Raji (cell line): ENCODE results near the gene CD248.

ENCODE experiments used
- POLR2A ChIP-seq: IDR thresholded peaks from 2 replicates; pipeline ENCODE4 v1.6.1; 2011; ENCODE audit warnings: low read depth, low read length, control low read depth; ENCODE audit not compliant: insufficient read depth

Gene CD248

DNA sequence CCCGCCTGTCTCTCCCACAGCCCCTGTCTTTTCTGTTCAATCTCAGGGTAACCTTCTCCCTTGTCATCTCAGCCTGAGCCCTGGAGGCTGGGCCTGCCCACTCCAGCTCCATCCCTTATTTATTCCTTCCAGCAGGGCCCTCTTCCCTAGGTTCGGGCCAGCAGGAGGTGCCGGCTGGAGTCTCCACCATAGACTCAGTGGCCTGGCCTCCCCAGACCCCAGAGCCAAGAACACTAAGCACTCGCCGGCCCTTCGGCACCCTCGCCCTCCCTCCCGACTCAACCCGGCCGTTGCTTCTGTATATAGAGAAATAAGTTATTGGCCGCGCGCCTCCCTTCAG, 49.8 kb downstream of the CD248 start:
- TF ChIP-seq POLR2A, result no peak

DNA sequence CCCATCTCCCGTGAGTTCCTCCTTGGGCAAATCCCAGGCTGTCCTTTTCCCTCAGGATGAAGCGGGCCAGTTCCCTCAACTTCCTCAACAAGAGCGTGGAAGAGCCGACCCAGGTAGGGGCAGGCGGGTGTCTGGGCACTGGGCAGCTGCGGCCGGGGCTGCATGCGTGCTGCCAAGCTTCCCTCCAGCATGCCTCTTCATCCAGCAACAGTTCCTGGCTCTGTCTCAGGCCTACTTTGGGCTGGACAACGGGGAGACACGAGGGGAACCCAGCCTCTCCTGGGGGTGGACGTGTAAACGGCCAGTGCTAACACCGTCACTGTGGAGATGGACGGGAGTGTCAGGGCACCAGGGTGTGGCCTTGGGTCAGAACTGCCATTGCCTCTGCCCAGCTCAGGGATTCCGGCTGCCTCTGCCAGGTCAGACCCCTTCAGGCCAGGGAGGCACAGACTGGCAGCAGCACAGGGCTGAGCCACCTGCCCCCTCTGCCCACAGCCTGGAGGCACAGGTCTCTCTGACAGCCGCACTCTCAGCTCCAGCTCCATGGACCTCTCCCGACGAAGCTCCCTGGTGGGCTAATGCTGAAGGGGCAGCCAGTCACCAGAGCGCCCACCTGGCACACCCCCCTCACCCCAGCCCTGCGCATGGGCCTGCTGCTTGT, 50.3 kb downstream of the CD248 start:
- TF ChIP-seq POLR2A, result no peak

DNA sequence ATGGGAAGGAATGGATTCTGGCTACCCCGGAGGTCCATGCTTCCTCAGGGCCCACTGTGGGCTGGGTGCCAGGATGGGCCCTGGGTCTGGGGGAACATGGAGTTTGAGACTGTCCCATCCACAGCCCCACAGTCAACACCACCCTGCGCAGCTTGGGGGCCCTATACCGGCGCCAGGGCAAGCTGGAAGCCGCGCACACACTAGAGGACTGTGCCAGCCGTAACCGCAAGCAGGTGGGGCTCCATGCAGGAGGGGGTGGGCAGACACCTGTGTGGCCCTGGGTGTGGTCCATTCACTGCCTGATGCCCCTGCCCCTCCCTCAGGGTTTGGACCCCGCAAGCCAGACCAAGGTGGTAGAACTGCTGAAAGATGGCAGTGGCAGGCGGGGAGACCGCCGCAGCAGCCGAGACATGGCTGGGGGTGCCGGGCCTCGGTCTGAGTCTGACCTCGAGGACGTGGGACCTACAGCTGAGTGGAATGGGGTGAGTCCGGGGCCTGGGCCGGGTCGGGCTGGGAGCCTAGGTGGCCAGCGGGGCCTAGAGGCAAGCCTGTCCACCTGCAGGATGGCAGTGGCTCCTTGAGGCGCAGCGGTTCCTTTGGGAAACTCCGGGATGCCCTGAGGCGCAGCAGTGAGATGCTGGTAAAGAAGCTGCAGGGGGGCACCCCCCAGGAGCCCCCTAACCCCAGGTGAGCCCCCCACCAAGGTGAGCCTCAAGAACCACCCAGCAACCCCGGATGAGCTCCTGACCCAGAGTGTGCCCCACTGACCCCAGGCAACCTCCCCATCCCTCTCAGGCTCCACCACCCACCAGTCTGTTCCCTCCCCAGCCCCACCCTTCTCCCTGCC, 51.1 kb downstream of the CD248 start:
- no peak for TF ChIP-seq POLR2A

DNA sequence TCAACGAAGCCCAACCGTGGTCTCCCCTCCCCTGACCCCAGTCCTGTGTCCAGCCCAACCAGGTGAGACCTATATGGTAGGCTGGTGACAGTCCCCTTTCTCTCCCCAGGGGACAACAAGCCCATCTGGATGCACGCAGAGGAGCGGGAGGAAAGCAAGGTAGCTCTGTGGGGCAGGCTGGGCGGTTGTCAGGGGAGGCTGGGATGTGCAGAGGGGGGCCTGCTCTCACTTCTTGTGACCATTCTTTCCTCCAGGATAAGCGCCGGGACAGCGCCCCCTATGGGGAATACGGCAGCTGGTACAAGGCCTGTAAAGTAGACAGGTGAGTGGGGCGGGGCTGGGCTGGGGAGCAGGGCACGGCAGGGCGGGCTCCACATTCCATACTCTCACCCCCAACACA, 51.9 kb downstream of the CD248 start:
- no peak for TF ChIP-seq POLR2A
